ENCODE results near the gene TEKT2. TPM values are rescaled to one million over a fixed set of nuclear protein-coding genes. Genes with fewer than 3 reads are reported as not detected.
A peak's percentile ranks its signal among the peaks of the same experiment; 100 is the strongest.

The TEKT2 gene
- total and polyA plus RNA-seq, 2 donors (not counting 3 experiments of a cell fraction or from before 2014, with no cell fraction given) = 0.38 to 0.61 TPM

DNA sequence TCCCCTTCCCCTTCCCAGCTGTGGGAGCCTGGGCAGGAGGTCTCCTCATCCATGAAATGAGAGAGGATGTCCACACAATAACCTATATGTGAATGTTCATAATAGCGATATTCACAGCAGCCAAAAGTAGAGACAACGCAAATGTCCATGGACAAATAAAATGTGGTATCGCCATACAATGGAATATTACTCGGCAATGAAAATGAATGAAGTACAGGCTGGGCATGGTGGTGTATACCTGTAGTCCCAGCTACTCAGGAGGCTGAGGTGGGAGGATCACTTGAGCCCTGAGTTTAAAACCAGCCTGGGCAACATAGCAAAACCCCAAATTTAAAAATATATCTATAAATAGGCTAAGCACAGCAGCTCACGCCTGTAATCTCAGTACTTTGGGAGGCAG, 17.7 kb downstream of the TEKT2 start:
- no TSS peak for BruUV-seq (replicated peaks)
- no peaks in the 10 kb centered on the region for H3K27me3 ChIP-seq (ENCODE audit: control insufficient read depth in 2 of 2, insufficient read depth in 2 of 2, low read length in 2 of 2)
- H3K9me1 ChIP-seq (replicated peaks; ENCODE audit: control insufficient read depth, extremely low read depth, insufficient read depth, low read length) = no peaks in the 10 kb centered on the region
- ChIA-PET POLR2A (no interaction called here), CTCF (interaction anchor here (4.1 to 13.8 kb wide), 3 partner anchors 33 to 184 kb away, joined by 21 to 233 read pairs (median 42); no protein-coding TSS in a partner anchor)
- H3K4me1 ChIP-seq (ENCODE audit: control insufficient read depth, extremely low read depth, insufficient read depth, low read length) = no peaks in the 10 kb centered on the region
- H3K36me3 ChIP-seq (ENCODE audit: control insufficient read depth in 2 of 2, extremely low read depth in 1 of 2, insufficient read depth in 2 of 2, low read length in 2 of 2) = no peaks in the 10 kb centered on the region
- H3K9me3 ChIP-seq (replicated peaks; ENCODE audit: control insufficient read depth, insufficient read depth, low read length) = no peaks in the 10 kb centered on the region
- H3K27ac ChIP-seq (ENCODE audit: insufficient read depth, low read depth, low read length) = no peak overlapping the region
- FAIRE-seq (peak; percentile 43), DNase-seq (ENCODE audit: low read depth, low spot score) (no peak)
- H4K20me1 ChIP-seq (replicated peaks; ENCODE audit: control insufficient read depth, extremely low read depth, insufficient read depth, low read length) = no peaks in the 10 kb centered on the region
- TF ChIP-seq JUN (IDR thresholded peaks at IDR 0.05; ENCODE audit: borderline replicate concordance, insufficient read depth, insufficient read length, low read depth) (no peak), POLR2AphosphoS5 (IDR thresholded peaks at IDR 0.05; ENCODE audit: insufficient read depth, low read depth, low read length) (no peak), POLR2A (IDR thresholded peaks at IDR 0.05; ENCODE audit: low read depth, low read length) (no peak), FOS (IDR thresholded peaks at IDR 0.05; ENCODE audit: borderline replicate concordance, insufficient read depth, low read length) (no peak), EZH2 (IDR thresholded peaks at IDR 0.05; ENCODE audit: borderline replicate concordance, low read depth, low read length, severe bottlenecking) (no peak), GATA2 (IDR thresholded peaks at IDR 0.05; ENCODE audit: insufficient read depth, insufficient read length, low read depth, low read length) (no peak), MYC (IDR thresholded peaks at IDR 0.05; ENCODE audit: low read depth, low read length) (no peak)
- TF ChIP-seq, protein P1, sequence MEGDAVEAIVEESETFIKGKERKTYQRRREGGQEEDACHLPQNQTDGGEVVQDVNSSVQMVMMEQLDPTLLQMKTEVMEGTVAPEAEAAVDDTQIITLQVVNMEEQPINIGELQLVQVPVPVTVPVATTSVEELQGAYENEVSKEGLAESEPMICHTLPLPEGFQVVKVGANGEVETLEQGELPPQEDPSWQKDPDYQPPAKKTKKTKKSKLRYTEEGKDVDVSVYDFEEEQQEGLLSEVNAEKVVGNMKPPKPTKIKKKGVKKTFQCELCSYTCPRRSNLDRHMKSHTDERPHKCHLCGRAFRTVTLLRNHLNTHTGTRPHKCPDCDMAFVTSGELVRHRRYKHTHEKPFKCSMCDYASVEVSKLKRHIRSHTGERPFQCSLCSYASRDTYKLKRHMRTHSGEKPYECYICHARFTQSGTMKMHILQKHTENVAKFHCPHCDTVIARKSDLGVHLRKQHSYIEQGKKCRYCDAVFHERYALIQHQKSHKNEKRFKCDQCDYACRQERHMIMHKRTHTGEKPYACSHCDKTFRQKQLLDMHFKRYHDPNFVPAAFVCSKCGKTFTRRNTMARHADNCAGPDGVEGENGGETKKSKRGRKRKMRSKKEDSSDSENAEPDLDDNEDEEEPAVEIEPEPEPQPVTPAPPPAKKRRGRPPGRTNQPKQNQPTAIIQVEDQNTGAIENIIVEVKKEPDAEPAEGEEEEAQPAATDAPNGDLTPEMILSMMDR (IDR thresholded peaks at IDR 0.05; ENCODE audit: extremely low read depth in 1 of 2, insufficient read depth in 1 of 2, low read depth in 1 of 2, low read length in 2 of 2) = no peak
- TF ChIP-seq, protein P2, sequence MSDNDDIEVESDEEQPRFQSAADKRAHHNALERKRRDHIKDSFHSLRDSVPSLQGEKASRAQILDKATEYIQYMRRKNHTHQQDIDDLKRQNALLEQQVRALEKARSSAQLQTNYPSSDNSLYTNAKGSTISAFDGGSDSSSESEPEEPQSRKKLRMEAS (IDR thresholded peaks at IDR 0.05; ENCODE audit: insufficient read depth, insufficient read length) = no peak
- no peak overlapping the region for H3K4me2 ChIP-seq (ENCODE audit: insufficient read depth, low read length)
- intact Hi-C loops (cut with micrococcal nuclease) = no loop called here
- dilution Hi-C loops (cut with MboI; ENCODE audit: extremely low pct_ligation_motif_present, low sequenced_read_pairs) = no loop called here
- no peak overlapping the region for H2AFZ ChIP-seq (ENCODE audit: low read depth, low read length)
- no peak overlapping the region for H3K4me3 ChIP-seq (replicated peaks in 1 of 3; ENCODE audit: insufficient read depth in 1 of 3, low read depth in 1 of 3, low read length in 3 of 3)
- H3K9ac ChIP-seq (replicated peaks; ENCODE audit: extremely low read depth, insufficient read depth, low read length) = no peak overlapping the region
- H3K79me2 ChIP-seq (ENCODE audit: control insufficient read depth, insufficient read depth, low read length) = no peaks in the 10 kb centered on the region
